ENCODE results near the gene DAP3. TPM values are rescaled to one million over a fixed set of nuclear protein-coding genes. Genes with fewer than 3 reads are reported as not detected.
"Not testable (repeated sequence)": the region's sequence is repeated elsewhere in the genome, so short reads cannot be mapped to it uniquely, and the experiment has no call there.

DAP3 gene
- total and polyA plus RNA-seq, 7 donors = 82.3 to 145 (median 108) TPM

- DNase-seq (no peak), ATAC-seq (no peak)
- 88 to 90% (median 89%) methylated on average over 8 of the region's 8 CpGs for WGBS, 3 donors
- H3K27me3 ChIP-seq (ENCODE audit: insufficient read depth in 3 of 3, low read length in 2 of 3) = no peaks in the 10 kb centered on the region
- intact Hi-C loops (cut with DNase I) = no loop called here
- no peak overlapping the region for H3K27ac ChIP-seq
- H3K36me3 ChIP-seq (ENCODE audit: insufficient read depth in 1 of 2, low read depth in 1 of 2) = peaks cover 8 to 48% of the 10 kb centered on the region in 2 donors
- no peak for TF ChIP-seq CTCF (IDR thresholded peaks at IDR 0.05)
- H3K4me1 ChIP-seq = peaks cover 5% of the 10 kb centered on the region
- H3K9me3 ChIP-seq = no peaks in the 10 kb centered on the region
- no peak overlapping the region for H3K4me3 ChIP-seq
Measured at GRCh38 chr1:155740995-155741394, 52.1 kb downstream of the DAP3 start.

GRCh38 chr1:155741908-155742307 is 53.0 kb downstream of the DAP3 start:
- intact Hi-C loops (cut with DNase I) = no loop called here
- H3K27ac ChIP-seq = no peak overlapping the region
- H3K4me3 ChIP-seq = no peak overlapping the region
- no peak for DNase-seq
- H3K4me1 ChIP-seq = peaks cover 5% of the 10 kb centered on the region
- H3K27me3 ChIP-seq (ENCODE audit: insufficient read depth in 3 of 3, low read length in 2 of 3) = no peaks in the 10 kb centered on the region
- WGBS, 3 donors = 86 to 88% (median 86%) methylated on average over 10 of the region's 10 CpGs
- H3K36me3 ChIP-seq (ENCODE audit: insufficient read depth in 1 of 2, low read depth in 1 of 2) = peaks cover 8 to 39% of the 10 kb centered on the region in 2 donors
- ATAC-seq = no peak
- no peaks in the 10 kb centered on the region for H3K9me3 ChIP-seq
- no peak for TF ChIP-seq CTCF (IDR thresholded peaks at IDR 0.05)

GRCh38 chr1:155744711-155745283 is 55.9 kb downstream of the DAP3 start:
- Histone ChIP-seq H3K4me1 (peaks cover 5% of the 10 kb centered on the region), H3K27ac (peak overlapping the region; percentile 47), H3K27me3 (ENCODE audit: insufficient read depth in 3 of 3, low read length in 2 of 3) (no peaks in the 10 kb centered on the region), H3K4me3 (peak overlapping the region; percentile 70), H3K36me3 (ENCODE audit: insufficient read depth in 1 of 2, low read depth in 1 of 2) (peaks cover 2 to 24% of the 10 kb centered on the region in 2 donors), H3K9me3 (no peaks in the 10 kb centered on the region)
- intact Hi-C loops (cut with DNase I) = no loop called here
- WGBS, 3 donors = 76 to 79% (median 78%) methylated on average over 9 of the region's 9 CpGs
- no peak for ATAC-seq
- DNase-seq = no peak
- no peak for TF ChIP-seq CTCF (IDR thresholded peaks at IDR 0.05)

GRCh38 chr1:155745284-155746228 is 56.7 kb downstream of the DAP3 start:
- 0 to 1% (median 0%) methylated on average over 30 to 48 of the region's 77 CpGs for WGBS, 3 donors
- H3K9me3 ChIP-seq; H3K27me3 ChIP-seq (ENCODE audit: insufficient read depth in 3 of 3, low read length in 2 of 3); H3K4me1 ChIP-seq; intact Hi-C loops (cut with DNase I): not testable (repeated sequence)
- peak overlapping the region; percentile 47 for H3K27ac ChIP-seq
- peak overlapping the region; percentile 70 for H3K4me3 ChIP-seq
- DNase-seq (peak; percentile 96 to 97), ATAC-seq (peak; percentile 97 to 98 (median 97))
- peaks cover 2 to 17% of the 10 kb centered on the region in 2 donors for H3K36me3 ChIP-seq (ENCODE audit: insufficient read depth in 1 of 2, low read depth in 1 of 2)

- H3K4me3 ChIP-seq; H3K9me3 ChIP-seq; DNase-seq; H3K4me1 ChIP-seq; intact Hi-C loops (cut with DNase I); H3K27me3 ChIP-seq (ENCODE audit: insufficient read depth in 3 of 3, low read length in 2 of 3); H3K27ac ChIP-seq; ATAC-seq: not testable (repeated sequence)
- WGBS, 3 donors = 87 to 92% (median 91%) methylated on average over 10 to 11 of the region's 12 CpGs
- peaks cover 3 to 33% of the 10 kb centered on the region in 2 donors for H3K36me3 ChIP-seq (ENCODE audit: insufficient read depth in 1 of 2, low read depth in 1 of 2)
Measured at GRCh38 chr1:155747586-155747985, 58.7 kb downstream of the DAP3 start.

- peaks cover 7 to 38% of the 10 kb centered on the region in 2 donors for H3K36me3 ChIP-seq (ENCODE audit: insufficient read depth in 1 of 2, low read depth in 1 of 2)
- ATAC-seq; H3K27ac ChIP-seq; intact Hi-C loops (cut with DNase I); DNase-seq; H3K27me3 ChIP-seq (ENCODE audit: insufficient read depth in 3 of 3, low read length in 2 of 3); H3K4me3 ChIP-seq; H3K4me1 ChIP-seq; H3K9me3 ChIP-seq: not testable (repeated sequence)
- WGBS, 3 donors = 65 to 79% (median 70%) methylated on average over 5 of the region's 5 CpGs
Measured at GRCh38 chr1:155748141-155748540, 59.2 kb downstream of the DAP3 start.

GRCh38 chr1:155759017-155759416 is 70.1 kb downstream of the DAP3 start:
- intact Hi-C loops (cut with DNase I) = not testable (repeated sequence)
- WGBS, 3 donors = 91 to 100% (median 98%) methylated on average over 3 of the region's 3 CpGs

More at GRCh38 chr1:155759017-155759416, 70.1 kb downstream of the DAP3 start:
- H3K4me3 ChIP-seq; H3K4me1 ChIP-seq; H3K27ac ChIP-seq; H3K27me3 ChIP-seq (ENCODE audit: insufficient read depth in 3 of 3, low read length in 2 of 3); DNase-seq; H3K9me3 ChIP-seq; ATAC-seq: not testable (repeated sequence)
- H3K36me3 ChIP-seq (ENCODE audit: insufficient read depth in 1 of 2, low read depth in 1 of 2) = peaks cover 16 to 95% of the 10 kb centered on the region in 2 donors
